Raji (cell line): ENCODE data around the gene NFAT5.

Source experiments
- POLR2A ChIP-seq: IDR thresholded peaks from 2 replicates; pipeline ENCODE4 v1.6.1; 2011; ENCODE audit warnings: low read depth, low read length, control low read depth; ENCODE audit not compliant: insufficient read depth

Gene NFAT5

GRCh38 chr16:69544088-69544487 is 21.7 kb upstream of the NFAT5 start:
- no peak for TF ChIP-seq POLR2A

DNA sequence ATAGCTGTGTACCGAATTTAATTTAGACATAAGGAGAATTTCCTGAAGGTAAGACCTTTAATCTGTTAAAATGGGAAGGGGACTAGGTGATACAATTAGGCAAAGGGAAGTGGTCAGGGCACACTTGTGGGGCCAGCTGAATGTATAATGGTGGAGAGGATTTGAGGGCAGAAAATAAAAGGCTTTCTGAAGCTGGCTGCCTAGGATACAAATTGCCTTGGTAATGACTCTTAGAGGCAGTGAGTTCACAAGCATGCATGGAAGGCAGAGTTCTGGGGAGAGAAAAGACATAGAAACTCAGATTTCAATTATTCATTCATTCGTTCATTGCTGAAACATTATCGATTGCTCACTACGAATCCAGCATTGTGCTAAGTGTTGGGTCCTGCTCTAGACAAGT is 12.4 kb upstream of the NFAT5 start:
- no peak for TF ChIP-seq POLR2A

GRCh38 chr16:69554495-69554894 is 11.3 kb upstream of the NFAT5 start:
- TF ChIP-seq POLR2A, result no peak

GRCh38 chr16:69555437-69555836 is 10.3 kb upstream of the NFAT5 start:
- no peak for TF ChIP-seq POLR2A

DNA sequence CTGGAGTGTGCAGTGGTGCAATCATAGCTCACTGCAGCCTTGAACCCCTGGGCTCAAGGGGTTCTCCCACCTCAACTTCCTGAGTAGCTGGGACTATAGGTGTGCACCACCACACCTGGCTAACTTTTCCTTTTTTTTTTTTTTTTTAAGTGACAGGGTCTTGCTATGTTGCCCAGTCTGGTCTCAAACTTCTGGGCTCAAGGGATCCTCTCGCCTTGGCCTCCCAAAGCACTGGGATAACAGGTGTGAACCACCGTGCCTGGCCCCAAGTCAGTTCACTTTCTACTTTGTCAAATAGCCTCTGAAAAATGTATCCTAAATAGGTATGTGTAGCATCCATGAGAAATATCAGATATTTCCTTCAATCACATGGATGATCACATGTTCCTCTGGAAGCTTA is 9.9 kb upstream of the NFAT5 start:
- no peak for TF ChIP-seq POLR2A

GRCh38 chr16:69559164-69559563 is 6.6 kb upstream of the NFAT5 start:
- TF ChIP-seq POLR2A, result no peak

GRCh38 chr16:69561901-69562300 is 3.9 kb upstream of the NFAT5 start:
- TF ChIP-seq POLR2A, result no peak

GRCh38 chr16:69562813-69563212 is 3.0 kb upstream of the NFAT5 start:
- TF ChIP-seq POLR2A, result no peak

GRCh38 chr16:69563605-69564580 is 1.9 kb upstream of the NFAT5 start:
- TF ChIP-seq POLR2A, result peak; percentile 36; the same call in 1 of the 2 replicates

- TF ChIP-seq POLR2A, result no peak
Measured at GRCh38 chr16:69564845-69565670, 708 bp upstream of the NFAT5 start.

DNA sequence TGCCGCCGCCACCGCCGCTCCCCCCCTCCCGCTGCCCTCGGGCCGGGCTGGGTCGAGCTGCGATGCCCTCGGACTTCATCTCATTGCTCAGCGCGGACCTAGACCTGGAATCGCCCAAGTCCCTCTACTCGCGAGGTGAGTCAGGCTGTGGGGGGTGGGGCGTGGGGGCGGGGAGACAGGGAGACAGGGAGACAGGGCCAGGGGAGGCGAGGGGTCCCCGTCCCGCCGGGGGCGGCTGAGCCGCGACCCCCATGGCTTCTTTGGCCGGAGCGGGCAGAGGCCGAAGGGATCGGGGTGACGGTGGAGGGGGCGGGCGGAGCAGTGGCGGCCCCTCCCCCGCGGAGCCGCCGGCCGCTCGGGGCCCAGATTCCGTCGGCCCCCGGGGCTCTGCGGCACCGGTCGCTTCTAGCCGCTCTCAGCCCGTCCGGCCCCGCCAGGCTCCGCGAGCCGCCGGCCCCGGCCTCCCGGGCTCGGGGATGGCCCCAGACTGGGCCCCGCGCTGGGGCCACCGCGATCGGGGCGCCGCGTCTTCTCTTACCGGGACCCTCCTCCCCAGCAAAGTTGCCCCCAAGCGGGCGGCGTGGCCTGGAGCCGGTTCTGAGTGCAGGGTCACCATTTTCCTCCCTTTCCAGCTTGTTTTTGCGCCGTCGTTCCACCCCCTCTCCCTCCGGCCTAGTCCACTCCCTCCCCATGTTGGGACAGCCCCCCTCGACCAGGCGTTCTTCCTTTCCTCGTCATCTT is 644 bp downstream of the NFAT5 start:
- TF ChIP-seq POLR2A, result no peak

GRCh38 chr16:69566981-69567680 is 1.4 kb downstream of the NFAT5 start:
- no peak for TF ChIP-seq POLR2A

GRCh38 chr16:69568676-69569075 is 2.9 kb downstream of the NFAT5 start:
- no peak for TF ChIP-seq POLR2A

DNA sequence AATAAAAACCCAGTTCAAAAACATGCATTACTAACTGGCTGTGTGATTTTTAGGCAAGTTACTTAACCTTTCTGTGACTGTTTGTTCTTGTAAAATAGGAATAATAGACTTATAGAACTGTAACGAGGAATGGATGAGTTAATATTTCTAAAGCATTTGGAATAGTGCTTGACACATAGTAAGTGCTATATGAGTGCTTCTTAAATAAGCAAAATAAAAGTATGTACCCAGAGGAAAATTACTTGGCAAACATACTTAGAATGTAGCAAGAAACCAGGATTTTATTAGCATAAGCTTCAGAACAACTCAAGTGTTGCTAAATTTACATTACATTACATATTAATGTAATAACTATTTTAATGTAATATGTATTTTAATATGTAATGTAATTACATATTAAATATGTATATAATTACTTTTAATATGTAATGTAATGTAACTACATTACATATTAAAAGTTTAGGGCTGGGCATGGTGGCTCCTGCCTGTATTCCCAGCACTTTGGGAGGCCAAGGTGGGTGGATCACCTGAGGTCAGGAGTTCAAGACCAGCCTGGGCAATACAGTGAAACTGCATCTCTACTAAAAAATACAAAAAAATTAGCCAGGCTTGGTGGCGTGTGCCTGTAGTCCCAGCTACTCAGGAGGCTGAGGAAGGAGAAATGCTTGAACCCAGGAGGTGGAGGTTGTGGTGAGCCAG is 14.2 kb downstream of the NFAT5 start:
- TF ChIP-seq POLR2A, result no peak

DNA sequence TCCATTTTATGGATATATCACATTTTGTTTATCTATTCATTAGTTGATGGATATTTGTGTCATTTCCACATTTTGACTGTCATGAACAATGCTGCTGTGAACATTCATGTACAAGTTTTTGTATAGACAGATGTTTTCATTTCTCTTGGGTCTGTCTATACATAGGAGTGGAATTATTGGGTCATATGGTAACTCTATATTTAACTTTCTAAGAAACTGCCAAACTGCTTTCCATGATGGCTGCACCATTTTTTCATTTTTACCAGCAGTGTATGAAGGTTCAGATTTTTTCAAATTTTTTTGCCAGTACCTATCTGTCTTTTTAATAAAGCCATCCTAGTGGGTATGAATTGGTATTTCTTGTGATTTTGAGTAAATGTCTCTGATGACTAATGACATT is 15.5 kb downstream of the NFAT5 start:
- no peak for TF ChIP-seq POLR2A
